BE2C (cell line): ENCODE results near the gene GUSB.

Source experiments
- DNase-seq: peaks from one replicate; pipeline ENCODE4 v3.0.0-alpha.2; 2020
- H3K27me3 ChIP-seq: fragments of 250-450 bp; sonication (Bioruptor Pico); 2 replicates; pipeline ENCODE4 v1.5.1; 2020; ENCODE audit warnings: mild to moderate bottlenecking
- H3K36me3 ChIP-seq: fragments of 250-450 bp; sonication (Bioruptor Pico); 2 replicates; pipeline ENCODE4 v1.5.1; 2020; ENCODE audit warnings: mild to moderate bottlenecking
- H3K4me1 ChIP-seq: fragments of 250-450 bp; sonication (Bioruptor Pico); 2 replicates; pipeline ENCODE4 v1.5.1; 2020
- H3K4me3 ChIP-seq: 2 replicates; pipeline ENCODE4 v1.5.1; 2011; ENCODE audit warnings: low read depth, low read length
- H3K9me3 ChIP-seq: fragments of 250-450 bp; sonication (Bioruptor Pico); 2 replicates; pipeline ENCODE4 v1.5.1; 2020
- TF ChIP-seq, protein P1 (sequence below): IDR thresholded peaks from 2 replicates; pipeline ENCODE4 v1.5.1; 2012; ENCODE audit warnings: mild to moderate bottlenecking, low read depth, low read length

GUSB gene

GRCh38 chr7:65974191-65974801, 7.7 kb downstream of the GUSB start:
- no peak overlapping the region for H3K4me3 ChIP-seq
- no peaks in the 10 kb centered on the region for H3K27me3 ChIP-seq
- H3K36me3 ChIP-seq, result peaks cover 85% of the 10 kb centered on the region
- TF ChIP-seq, protein P1, sequence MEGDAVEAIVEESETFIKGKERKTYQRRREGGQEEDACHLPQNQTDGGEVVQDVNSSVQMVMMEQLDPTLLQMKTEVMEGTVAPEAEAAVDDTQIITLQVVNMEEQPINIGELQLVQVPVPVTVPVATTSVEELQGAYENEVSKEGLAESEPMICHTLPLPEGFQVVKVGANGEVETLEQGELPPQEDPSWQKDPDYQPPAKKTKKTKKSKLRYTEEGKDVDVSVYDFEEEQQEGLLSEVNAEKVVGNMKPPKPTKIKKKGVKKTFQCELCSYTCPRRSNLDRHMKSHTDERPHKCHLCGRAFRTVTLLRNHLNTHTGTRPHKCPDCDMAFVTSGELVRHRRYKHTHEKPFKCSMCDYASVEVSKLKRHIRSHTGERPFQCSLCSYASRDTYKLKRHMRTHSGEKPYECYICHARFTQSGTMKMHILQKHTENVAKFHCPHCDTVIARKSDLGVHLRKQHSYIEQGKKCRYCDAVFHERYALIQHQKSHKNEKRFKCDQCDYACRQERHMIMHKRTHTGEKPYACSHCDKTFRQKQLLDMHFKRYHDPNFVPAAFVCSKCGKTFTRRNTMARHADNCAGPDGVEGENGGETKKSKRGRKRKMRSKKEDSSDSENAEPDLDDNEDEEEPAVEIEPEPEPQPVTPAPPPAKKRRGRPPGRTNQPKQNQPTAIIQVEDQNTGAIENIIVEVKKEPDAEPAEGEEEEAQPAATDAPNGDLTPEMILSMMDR, result no peak
- no peaks in the 10 kb centered on the region for H3K4me1 ChIP-seq
- no peaks in the 10 kb centered on the region for H3K9me3 ChIP-seq
- no peak for DNase-seq

DNA sequence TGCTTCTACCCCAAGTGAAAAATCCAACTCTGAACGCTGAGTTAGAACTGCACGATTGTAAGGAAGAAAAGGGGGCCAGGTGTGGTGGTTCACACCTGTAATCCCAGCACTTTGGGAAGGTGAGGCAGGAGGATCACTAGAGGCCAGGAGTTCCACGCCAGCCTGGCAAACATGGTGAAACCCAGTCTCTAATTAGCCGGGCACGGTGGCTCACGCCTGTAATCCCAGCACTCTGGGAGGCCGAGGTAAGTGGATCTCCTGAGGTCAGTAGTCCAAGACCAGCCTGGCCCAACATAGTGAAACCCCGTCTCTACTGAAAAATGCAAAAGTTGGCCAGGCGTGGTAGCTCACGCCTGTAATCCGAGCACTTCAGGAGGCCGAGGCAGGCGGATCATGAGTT, 9.0 kb downstream of the GUSB start:
- no peak for DNase-seq
- Histone ChIP-seq H3K4me1 (no peaks in the 10 kb centered on the region), H3K36me3 (peaks cover 89% of the 10 kb centered on the region), H3K9me3 (no peaks in the 10 kb centered on the region), H3K27me3 (no peaks in the 10 kb centered on the region), H3K4me3 (no peak overlapping the region)
- TF ChIP-seq, protein P1, result no peak

DNA sequence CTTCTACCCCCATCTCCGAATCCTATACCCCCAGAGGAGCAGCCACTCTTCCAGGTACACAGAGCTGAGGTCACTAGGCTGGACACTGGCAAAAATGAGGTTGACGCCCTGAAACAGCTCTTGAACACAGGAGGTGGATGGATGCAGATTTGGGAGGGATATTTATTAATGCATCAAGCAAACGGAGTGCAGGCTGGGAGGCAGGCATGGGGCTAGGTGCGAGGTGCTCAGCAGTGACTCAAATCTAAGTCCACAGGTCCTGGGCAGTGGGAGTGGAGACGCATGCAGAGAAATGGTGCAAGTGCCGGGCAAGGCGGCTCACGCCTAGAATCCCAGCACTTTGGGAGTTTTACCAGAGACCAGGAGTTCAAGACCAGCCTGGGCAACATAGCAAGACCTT, 11.0 kb downstream of the GUSB start:
- no peaks in the 10 kb centered on the region for H3K9me3 ChIP-seq
- H3K27me3 ChIP-seq, result no peaks in the 10 kb centered on the region
- DNase-seq, result no peak
- TF ChIP-seq, protein P1, result no peak
- no peaks in the 10 kb centered on the region for H3K4me1 ChIP-seq
- H3K36me3 ChIP-seq, result peaks cover 100% of the 10 kb centered on the region
- H3K4me3 ChIP-seq, result no peak overlapping the region

- DNase-seq, result no peak
- Histone ChIP-seq H3K9me3 (no peaks in the 10 kb centered on the region), H3K4me3 (no peak overlapping the region), H3K36me3 (peaks cover 87% of the 10 kb centered on the region), H3K27me3 (no peaks in the 10 kb centered on the region), H3K4me1 (no peaks in the 10 kb centered on the region)
- TF ChIP-seq, protein P1, result no peak
Measured at GRCh38 chr7:65968256-65969185, 13.5 kb downstream of the GUSB start.

DNA sequence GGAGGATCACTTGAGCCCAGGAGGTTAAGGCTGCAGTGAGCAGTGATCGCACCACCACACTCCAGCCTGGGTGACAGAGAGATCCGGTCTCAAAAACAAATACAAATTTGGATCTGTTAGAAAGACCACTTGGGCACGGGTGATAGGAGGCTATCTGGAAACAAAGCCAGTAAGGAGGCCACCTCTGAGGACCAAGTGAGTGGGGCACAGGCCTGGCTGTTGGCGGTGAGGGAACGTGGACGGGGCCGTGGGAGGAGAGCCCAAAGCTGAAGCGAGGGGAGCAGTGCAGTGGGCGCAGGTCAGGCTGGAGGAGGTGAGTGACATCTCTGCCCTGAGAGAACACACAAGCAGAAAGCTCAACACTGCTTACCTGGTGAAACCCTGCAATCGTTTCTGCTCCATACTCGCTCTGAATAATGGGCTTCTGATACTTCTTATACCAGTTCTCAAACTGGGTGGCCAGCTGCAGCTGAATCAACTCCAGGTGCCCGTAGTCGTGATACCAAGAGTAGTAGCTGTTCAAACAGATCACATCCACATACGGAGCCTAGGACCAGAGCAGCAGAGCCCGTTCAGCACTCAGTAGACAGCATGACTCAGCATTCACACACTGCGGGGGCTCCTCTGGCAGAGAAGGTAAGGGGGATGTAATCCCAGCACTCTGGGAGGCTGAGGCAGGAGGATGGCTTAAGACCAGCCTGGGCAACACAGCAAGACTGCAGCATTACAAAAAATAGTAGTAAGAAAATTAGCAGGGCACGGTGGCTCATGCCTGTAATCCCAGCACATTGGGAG, 14.5 kb downstream of the GUSB start:
- no peak overlapping the region for H3K4me3 ChIP-seq
- no peaks in the 10 kb centered on the region for H3K9me3 ChIP-seq
- H3K27me3 ChIP-seq, result no peaks in the 10 kb centered on the region
- DNase-seq, result no peak
- H3K36me3 ChIP-seq, result peaks cover 86% of the 10 kb centered on the region
- no peaks in the 10 kb centered on the region for H3K4me1 ChIP-seq
- TF ChIP-seq, protein P1, result no peak
